Gastroesophageal sphincter (tissue), 4 donors: ENCODE measurements around the gene GPS1. TPM values are rescaled to one million over a fixed set of nuclear protein-coding genes. Genes with fewer than 3 reads are reported as not detected.

Source experiments
- ATAC-seq: fragments of 150-250 bp; one replicate; pipeline ENCODE4 v1.9.1; 2016; ENCODE audit warnings: mild to moderate bottlenecking, moderate library complexity
- H3K27ac ChIP-seq, 4 donors: fragments of 200-600 bp; sonication (generic) in 3 of 4; 1 replicate in 3 of 4; 2 replicates in 1 of 4; pipeline ENCODE4 v1.5.1; 2016 to 2019
- H3K27me3 ChIP-seq: fragments of 200-600 bp; sonication (generic); one replicate; pipeline ENCODE4 v1.5.1; 2019
- H3K36me3 ChIP-seq, 2 donors: fragments of 200-600 bp; sonication (generic); one replicate each; pipeline ENCODE4 v1.5.1; 2019; ENCODE audit warnings: control low read depth in 1 of 2
- H3K4me1 ChIP-seq, 3 donors: fragments of 200-600 bp; sonication (generic); 1 replicate in 2 of 3; 2 replicates in 1 of 3; pipeline ENCODE4 v1.5.1; 2016 to 2019; ENCODE audit warnings: control low read depth in 2 of 3
- H3K4me3 ChIP-seq, 2 donors: fragments of 200-600 bp; sonication (generic); one replicate each; pipeline ENCODE4 v1.5.1; 2019; ENCODE audit warnings: mild to moderate bottlenecking in 1 of 2, moderate library complexity in 1 of 2
- H3K9me3 ChIP-seq, 3 donors: fragments of 200-600 bp; sonication (generic); one replicate each; pipeline ENCODE4 v1.5.1; 2017 to 2019; ENCODE audit warnings: control low read depth in 2 of 3
- CTCF ChIP-seq, 4 experiments: fragments of 200-600 bp in 2 of 4; fragments of 450-650 bp in 2 of 4; sonication (generic) in 1 of 4; IDR thresholded peaks; one replicate each; pipeline ENCODE4 v1.5.1; 2017 to 2019; ENCODE audit warnings: antibody characterized with exemption in 4 of 4, mild to moderate bottlenecking in 2 of 4, moderate library complexity in 2 of 4
- EP300 ChIP-seq: sonication (generic); formaldehyde crosslinking; IDR thresholded peaks from one replicate; pipeline ENCODE4 v1.6.1; 2017; ENCODE audit warnings: antibody characterized with exemption, mild to moderate bottlenecking
- POLR2A ChIP-seq, 2 donors: fragments of 450-650 bp; IDR thresholded peaks; one replicate each; pipeline ENCODE4 v1.6.1; 2017; ENCODE audit warnings: antibody characterized with exemption in 2 of 2, mild to moderate bottlenecking in 2 of 2, moderate library complexity in 1 of 2
- POLR2AphosphoS5 ChIP-seq: sonication (generic); formaldehyde crosslinking; IDR thresholded peaks from one replicate; pipeline ENCODE4 v1.6.1; 2017; ENCODE audit warnings: antibody characterized with exemption
- WGBS, 2 donors: methylation state at CpG; one replicate each; pipeline ENCODE4 v1.1.5; 2018; ENCODE audit warnings: low coverage in 1 of 2; 5-methylcytosine and 5-hydroxymethylcytosine counted together
- total RNA-seq, 4 donors: library from RNA; depleted of rRNA; stranded (reverse); fragments of >200 nt; gene quantifications; one replicate each; pipeline ENCODE4 v1.1.0, GENCODE V29; 2016

The GPS1 gene
- total RNA-seq, 4 donors from 2014 or later, result 69.3 to 103 (median 77.2) TPM

GRCh38 chr17:82052638-82053059 lies 951 bp downstream of the GPS1 start:
- H3K36me3 ChIP-seq, result peaks cover 0 to 75% of the 10 kb centered on the region in 2 donors
- TF ChIP-seq CTCF (IDR thresholded peaks at IDR 0.05) (no peak), POLR2AphosphoS5 (no peak), POLR2A (IDR thresholded peaks at IDR 0.05) (no peak), EP300 (no peak)
- peak overlapping the region in 1 of 4 donors; percentile 81 for H3K27ac ChIP-seq
- peak overlapping the region; percentile 71 to 84 for H3K4me3 ChIP-seq
- H3K4me1 ChIP-seq, result peaks cover 0 to 54% (median 26%) of the 10 kb centered on the region in 3 donors
- no peaks in the 10 kb centered on the region for H3K9me3 ChIP-seq
- 0 to 65% methylated on average over 1 to 4 of the region's 19 CpGs for WGBS, 2 donors
- no peaks in the 10 kb centered on the region for H3K27me3 ChIP-seq
- no peak for ATAC-seq

GRCh38 chr17:82053130-82053529 lies 1.4 kb downstream of the GPS1 start:
- Histone ChIP-seq H3K4me1 (peaks cover 0 to 54% (median 26%) of the 10 kb centered on the region in 3 donors), H3K36me3 (peaks cover 0 to 75% of the 10 kb centered on the region in 2 donors), H3K9me3 (no peaks in the 10 kb centered on the region), H3K4me3 (peak overlapping the region in 1 of 2 donors; percentile 84), H3K27ac (no peak overlapping the region), H3K27me3 (no peaks in the 10 kb centered on the region)
- no peak for ATAC-seq
- WGBS, 2 donors, result no CpG with 5 or more reads among the region's 19 CpGs
- TF ChIP-seq EP300 (no peak), CTCF (IDR thresholded peaks at IDR 0.05) (no peak), POLR2AphosphoS5 (no peak), POLR2A (IDR thresholded peaks at IDR 0.05) (no peak)

GRCh38 chr17:82053556-82054263 lies 2.0 kb downstream of the GPS1 start:
- Histone ChIP-seq H3K27me3 (no peaks in the 10 kb centered on the region), H3K4me1 (peaks cover 0 to 54% (median 26%) of the 10 kb centered on the region in 3 donors), H3K36me3 (peaks cover 0 to 75% of the 10 kb centered on the region in 2 donors), H3K9me3 (no peaks in the 10 kb centered on the region), H3K27ac (no peak overlapping the region), H3K4me3 (no peak overlapping the region)
- ATAC-seq, result no peak
- 80% methylated on average over 3 of the region's 28 CpGs; no CpG with 5 or more reads in 1 of the 2 donors for WGBS, 2 donors
- TF ChIP-seq POLR2AphosphoS5 (no peak), POLR2A (IDR thresholded peaks at IDR 0.05) (no peak), CTCF (IDR thresholded peaks at IDR 0.05) (no peak), EP300 (no peak)

- Histone ChIP-seq H3K36me3 (peaks cover 0 to 75% of the 10 kb centered on the region in 2 donors), H3K9me3 (no peaks in the 10 kb centered on the region), H3K27ac (no peak overlapping the region), H3K4me1 (peaks cover 0 to 49% (median 25%) of the 10 kb centered on the region in 3 donors), H3K4me3 (no peak overlapping the region), H3K27me3 (no peaks in the 10 kb centered on the region)
- WGBS, 2 donors, result 100% methylated on average over 1 of the region's 38 CpGs
- no peak for TF ChIP-seq CTCF (IDR thresholded peaks at IDR 0.05)
- no peak for TF ChIP-seq EP300
- TF ChIP-seq POLR2AphosphoS5, result no peak
- no peak for TF ChIP-seq POLR2A (IDR thresholded peaks at IDR 0.05)
- ATAC-seq, result no peak
Observed at GRCh38 chr17:82054351-82055022, 2.8 kb downstream of the GPS1 start.
